GM10847 (cell line): Measurements from ENCODE around the gene BRMS1.
A peak's percentile ranks its signal among the peaks of the same experiment; 100 is the strongest.

Source experiments
- POLR2A ChIP-seq: IDR thresholded peaks from 2 replicates; pipeline ENCODE4 v1.6.1; 2011; ENCODE audit not compliant: insufficient read length; ENCODE audit errors: extremely low read depth

The BRMS1 gene

GRCh38 chr11:66309475-66309874 lies 35.4 kb downstream of the BRMS1 start:
- no peak for TF ChIP-seq POLR2A

- no peak for TF ChIP-seq POLR2A
Measured at GRCh38 chr11:66302656-66303055, 42.2 kb downstream of the BRMS1 start.

- no peak for TF ChIP-seq POLR2A
Measured at GRCh38 chr11:66299186-66299585, 45.7 kb downstream of the BRMS1 start.

- TF ChIP-seq POLR2A: no peak
Measured at GRCh38 chr11:66297610-66298009, 47.3 kb downstream of the BRMS1 start.

- TF ChIP-seq POLR2A: no peak
Measured at GRCh38 chr11:66294626-66295620, 50.0 kb downstream of the BRMS1 start.

GRCh38 chr11:66293777-66294625 lies 50.9 kb downstream of the BRMS1 start:
- no peak for TF ChIP-seq POLR2A

- no peak for TF ChIP-seq POLR2A
Measured at GRCh38 chr11:66293352-66293751, 51.6 kb downstream of the BRMS1 start.

GRCh38 chr11:66292543-66293332 lies 52.2 kb downstream of the BRMS1 start:
- no peak for TF ChIP-seq POLR2A

- no peak for TF ChIP-seq POLR2A
Measured at GRCh38 chr11:66291706-66292542, 53.0 kb downstream of the BRMS1 start, which contains the start of gene TMEM151A. Gene TMEM151A, plus strand, starts transcription at chr11:66291894. Its CDS starts 120 bp downstream, at chr11:66292014.

GRCh38 chr11:66291303-66291705 lies 53.6 kb downstream of the BRMS1 start:
- no peak for TF ChIP-seq POLR2A

- no peak for TF ChIP-seq POLR2A
Measured at GRCh38 chr11:66290330-66290621, 54.6 kb downstream of the BRMS1 start.

GRCh38 chr11:66289548-66290329 lies 55.2 kb downstream of the BRMS1 start:
- no peak for TF ChIP-seq POLR2A

- TF ChIP-seq POLR2A: peak; percentile 77
Measured at GRCh38 chr11:66288671-66289547, 56.0 kb downstream of the BRMS1 start, which contains the start of gene YIF1A. Gene YIF1A, minus strand, starts transcription at chr11:66289143. Its CDS starts 158 bp downstream, at chr11:66288985.
